Measurements from ENCODE around the gene NOP9.

- no peak for TF ChIP-seq CTCF (IDR thresholded peaks at IDR 0.05)
- TF ChIP-seq EZH2 (IDR thresholded peaks at IDR 0.05): no peak
- no peak for TF ChIP-seq EZH2phosphoT487 (IDR thresholded peaks at IDR 0.05)
Observed at GRCh38 chr14:24312736-24313507, 13.3 kb downstream of the NOP9 start.
